Activated CD8-positive, alpha-beta memory T cell treated with anti-CD3 and anti-CD28 coated beads for 36 hours (primary cell): Measurements from ENCODE around the gene ANKRD1. TPM values are rescaled to one million over a fixed set of nuclear protein-coding genes. Genes with fewer than 3 reads are reported as not detected.

Experiments used
- CTCF ChIA-PET: fragments of 350-600 bp; sonication (Branson Sonifier 250); formaldehyde crosslinking; loops from one replicate; lab custom pipeline; 2021; ENCODE audit warnings: antibody characterized with exemption; lab: Charles Lee
- POLR2A ChIA-PET: fragments of 350-600 bp; sonication (Branson Sonifier 250); formaldehyde crosslinking; loops from one replicate; lab custom pipeline; 2021; ENCODE audit warnings: antibody characterized with exemption; lab: Charles Lee
- total RNA-seq, 2 experiments: library from RNA; stranded (reverse); gene quantifications; one replicate each; pipeline ENCODE4 v1.2.3, GENCODE V29; 2021

ANKRD1 gene
- total RNA-seq, 2 experiments from 2014 or later = not detected

DNA sequence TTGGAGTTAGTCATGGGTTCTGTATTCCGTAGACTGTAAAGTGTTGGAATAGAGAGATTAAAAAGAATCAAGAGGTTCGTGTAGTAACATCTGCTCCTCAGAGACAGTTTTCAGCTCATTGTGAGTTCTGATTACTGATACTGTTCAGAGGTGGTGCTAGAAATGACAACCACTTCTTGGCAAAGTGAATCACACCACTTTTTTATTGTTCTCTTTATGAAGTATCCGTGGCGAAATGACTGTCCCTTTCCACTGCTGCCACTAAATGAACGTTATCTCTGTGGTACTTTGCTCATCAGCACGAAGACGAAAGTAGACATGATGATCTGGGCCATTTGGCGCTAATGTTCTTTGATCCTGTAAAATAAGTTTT, 48.3 kb downstream of the ANKRD1 start:
- CTCF ChIA-PET = interaction anchor here (0.9 to 2.3 kb wide), 4 partner anchors 10 to 378 kb away, joined by 3 to 7 read pairs (median 4); no protein-coding TSS in a partner anchor
- POLR2A ChIA-PET = interaction anchor here (0.6 to 2.0 kb wide), 3 partner anchors 15 to 542 kb away, joined by 3 to 8 read pairs (median 3); partner anchors contain the start of gene HTR7

DNA sequence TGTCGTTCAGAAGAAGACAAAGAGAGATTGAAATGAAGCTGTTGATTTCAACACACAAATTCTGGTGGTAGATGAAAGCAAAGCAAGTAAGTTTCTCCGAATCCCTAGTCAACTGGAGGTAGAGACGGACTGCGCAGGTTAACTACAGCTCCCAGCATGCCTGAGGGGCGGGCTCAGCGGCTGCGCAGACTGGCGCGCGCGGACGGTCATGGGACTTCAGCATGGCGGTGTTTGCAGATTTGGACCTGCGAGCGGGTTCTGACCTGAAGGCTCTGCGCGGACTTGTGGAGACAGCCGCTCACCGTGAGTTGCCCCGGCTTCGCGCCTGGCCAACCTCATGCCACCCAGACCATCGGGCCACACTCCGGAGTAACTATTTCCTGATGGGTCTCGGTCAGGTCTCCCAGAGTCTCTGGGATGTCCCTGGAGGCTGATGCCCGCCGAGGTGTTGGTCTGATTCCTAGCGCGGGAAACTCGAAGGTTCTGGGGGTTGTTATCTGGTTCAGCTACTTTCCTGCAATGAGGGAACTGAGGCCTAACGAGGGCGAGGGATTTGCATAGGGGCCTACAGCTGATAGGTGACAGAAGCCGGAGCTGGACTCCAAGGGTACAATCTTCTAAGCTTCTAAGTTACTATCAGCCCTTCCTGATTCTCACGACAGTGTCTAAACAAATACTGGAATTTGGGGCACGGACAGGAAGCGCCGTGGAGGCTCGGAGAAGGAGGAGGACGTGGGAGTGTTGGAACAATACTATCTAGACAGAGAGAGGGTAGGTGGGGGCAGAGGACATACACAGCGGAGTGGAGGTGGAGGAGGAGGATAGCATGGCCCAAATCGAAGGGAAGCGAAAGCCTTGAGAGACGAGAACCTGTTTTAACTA, 48.9 kb downstream of the ANKRD1 start, which contains the start of gene RPP30:
RPP30 (plus strand) TSS at position 209 of the 882 bp plus-strand sequence; CDS start at position 222, 13 bp downstream.
- POLR2A ChIA-PET = interaction anchor here (0.6 to 2.0 kb wide), 5 partner anchors 15 to 543 kb away, joined by 3 to 8 read pairs (median 3); partner anchors contain the start of gene HTR7
- CTCF ChIA-PET = interaction anchor here (0.9 to 2.3 kb wide), 5 partner anchors 10 to 379 kb away, joined by 3 to 7 read pairs (median 4); no protein-coding TSS in a partner anchor

DNA sequence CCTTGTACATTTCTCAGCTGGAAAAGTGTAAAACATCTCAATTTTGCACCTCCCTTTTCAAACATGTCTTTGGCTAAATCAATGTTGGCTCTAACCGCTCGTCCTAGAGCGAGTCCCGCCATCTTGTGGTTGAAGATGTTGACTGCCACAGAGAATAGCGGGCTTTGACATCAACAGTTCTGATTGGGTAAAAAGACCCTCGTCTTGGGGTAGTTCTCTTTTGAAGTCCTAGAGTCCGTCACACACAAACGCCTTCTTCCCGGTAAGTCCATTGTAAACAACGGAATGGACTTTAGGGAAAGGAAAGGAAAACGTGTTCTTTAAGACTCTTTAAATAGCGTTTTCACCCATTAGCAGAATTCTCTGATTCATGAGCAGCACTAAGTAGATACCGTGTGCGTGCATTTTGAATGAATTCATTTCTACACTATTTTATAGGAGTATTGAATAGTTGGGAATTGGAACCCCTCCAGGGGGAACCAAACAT, 49.6 kb downstream of the ANKRD1 start:
- ChIA-PET POLR2A (interaction anchor here (0.7 to 2.0 kb wide), 3 partner anchors 14 to 540 kb away, joined by 3 to 8 read pairs (median 3); partner anchors contain the start of gene HTR7), CTCF (interaction anchor here (1.0 to 2.3 kb wide), 3 partner anchors 84 to 135 kb away, joined by 4 to 7 read pairs (median 5); no protein-coding TSS in a partner anchor)

DNA sequence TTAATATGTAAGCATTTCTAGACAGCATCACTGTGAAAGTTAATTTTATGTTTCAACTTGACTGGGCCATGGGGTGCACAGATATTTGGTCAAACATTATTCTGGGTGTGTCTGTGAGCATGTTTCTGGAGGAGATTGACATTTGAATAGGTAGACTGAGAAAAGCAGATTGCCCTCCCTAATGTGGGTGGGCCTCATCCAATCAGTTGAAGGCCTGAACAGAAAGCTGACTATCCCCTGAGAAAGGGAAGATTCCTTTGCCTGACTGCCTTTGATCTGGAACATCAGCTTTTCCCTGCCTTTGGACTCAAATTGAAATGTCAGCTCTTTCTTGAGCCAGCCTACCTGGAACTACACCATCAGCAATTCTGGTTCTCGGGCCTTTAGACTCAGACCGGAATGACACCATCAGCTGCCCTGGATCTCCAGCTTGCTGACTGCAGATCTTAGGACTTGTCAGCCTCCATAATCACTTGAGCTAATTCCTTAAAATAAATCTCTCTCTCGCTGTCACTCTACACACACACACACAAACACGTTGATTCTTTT, 54.8 kb downstream of the ANKRD1 start:
- ChIA-PET POLR2A (no interaction called here), CTCF (interaction anchor here (0.7 kb wide), 1 partner anchor 1431 kb away, joined by 3 read pairs; no protein-coding TSS in a partner anchor)

DNA sequence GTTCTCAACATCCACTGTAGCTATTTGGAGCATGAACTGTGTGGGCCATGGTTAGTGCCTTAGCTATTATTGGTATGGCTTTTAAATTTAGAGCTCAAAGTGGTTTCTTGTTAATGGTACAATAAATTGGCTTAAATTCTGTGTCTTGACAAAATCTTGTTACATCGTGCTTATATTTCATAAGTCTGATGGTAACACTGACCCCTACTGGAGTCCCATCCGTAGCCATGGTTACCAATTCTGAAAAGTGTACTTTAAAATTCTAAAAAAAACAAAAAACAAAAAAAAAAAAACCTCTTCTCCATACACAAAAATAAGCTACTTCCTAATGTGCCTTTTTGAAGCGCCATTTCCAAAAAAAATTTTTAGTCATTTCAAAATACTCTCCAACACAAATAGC, 55.5 kb downstream of the ANKRD1 start:
- CTCF ChIA-PET = interaction anchor here (0.7 kb wide), 1 partner anchor 1430 kb away, joined by 3 read pairs; no protein-coding TSS in a partner anchor
- POLR2A ChIA-PET = no interaction called here

DNA sequence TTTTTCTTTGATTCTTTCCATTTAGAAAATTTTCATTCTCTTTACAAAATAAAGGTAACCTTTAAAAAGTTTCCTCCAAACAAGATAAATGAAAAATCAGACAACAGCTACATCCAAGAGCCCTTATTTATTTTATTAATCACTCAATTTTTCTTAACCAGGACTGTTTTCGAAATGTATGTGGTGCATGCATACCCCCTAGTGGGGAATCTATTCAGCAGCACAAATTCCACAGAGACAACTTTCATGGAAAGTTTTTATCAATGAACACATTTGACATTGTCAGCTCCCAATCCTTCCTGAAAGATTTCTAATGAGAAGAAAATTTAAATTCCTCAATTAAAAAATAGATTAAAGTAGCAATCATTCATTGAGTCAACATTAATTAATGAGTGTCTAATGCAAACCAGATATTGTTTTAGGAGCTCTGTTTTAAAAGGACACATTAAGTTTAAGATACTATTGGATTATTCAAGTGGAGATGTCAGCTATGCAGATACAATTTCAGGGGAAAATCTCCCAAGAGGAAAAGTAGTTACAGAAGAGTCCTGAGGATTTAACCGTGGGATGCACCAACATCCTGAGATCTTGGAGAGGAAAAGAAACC, 57.9 kb downstream of the ANKRD1 start:
- CTCF ChIA-PET = interaction anchor here (0.8 to 1.8 kb wide), 2 partner anchors 10 to 113 kb away, joined by 4 read pairs; no protein-coding TSS in a partner anchor
- POLR2A ChIA-PET = no interaction called here

Other genes starting within 250 kb of the ANKRD1 start
- gene HTR7, start 63.0 kb downstream of the ANKRD1 start, total RNA-seq = not detected
- gene RPP30, start 49.1 kb downstream of the ANKRD1 start, total RNA-seq = 100 to 1,000 TPM; 107 to 112 TPM